Activated T-cell treated with anti-CD3 and anti-CD28 coated beads, Interleukin-2, amount 50 U/mL, for 72 hours (primary cell): ENCODE measurements around the gene ACOT7. TPM values are rescaled to one million over a fixed set of nuclear protein-coding genes. Genes with fewer than 3 reads are reported as not detected.

Experiments used
- ATAC-seq, 2 donors: fragments of 150-1000 bp; cut with Tn5 transposase; replicated peaks in 1 of 2; 2 replicates each; pipeline ENCODE4 v1.10.0; 2021; ENCODE audit warnings: moderate library complexity in 2 of 2, mild to moderate bottlenecking in 1 of 2
- DNase-seq, 2 donors: peaks; one replicate each; pipeline ENCODE4 v3.0.0; 2021 to 2022; ENCODE audit warnings: mixed read lengths in 1 of 2
- H3K27ac Mint-ChIP-seq: one replicate; pipeline ENCODE4 v1.8.0; 2022; ENCODE audit warnings: mild to moderate bottlenecking, moderate library complexity, mixed read lengths
- H3K27me3 Mint-ChIP-seq: one replicate; pipeline ENCODE4 v1.8.0; 2022; ENCODE audit warnings: low read depth, mixed read lengths
- H3K36me3 Mint-ChIP-seq, 2 donors: one replicate each; pipeline ENCODE4 v1.8.0; 2022; ENCODE audit warnings: mixed read lengths in 2 of 2, mild to moderate bottlenecking in 1 of 2; ENCODE audit not compliant: insufficient read depth in 2 of 2
- H3K4me1 Mint-ChIP-seq: one replicate; pipeline ENCODE4 v1.8.0; 2022; ENCODE audit warnings: low read depth, mixed read lengths
- H3K4me3 Mint-ChIP-seq, 2 donors: one replicate each; pipeline ENCODE4 v1.8.0; 2022; ENCODE audit warnings: mild to moderate bottlenecking in 2 of 2, mixed read lengths in 2 of 2, moderate library complexity in 2 of 2
- H3K9me3 Mint-ChIP-seq, 2 donors: one replicate each; pipeline ENCODE4 v1.8.0; 2022; ENCODE audit warnings: mixed read lengths in 2 of 2
- total RNA-seq, 2 donors: library from RNA; stranded (reverse); gene quantifications; one replicate each; pipeline ENCODE4 v1.2.3, GENCODE V29; 2022

ACOT7 gene
- total RNA-seq, 2 donors from 2014 or later: 32.1 to 37.6 TPM

DNA sequence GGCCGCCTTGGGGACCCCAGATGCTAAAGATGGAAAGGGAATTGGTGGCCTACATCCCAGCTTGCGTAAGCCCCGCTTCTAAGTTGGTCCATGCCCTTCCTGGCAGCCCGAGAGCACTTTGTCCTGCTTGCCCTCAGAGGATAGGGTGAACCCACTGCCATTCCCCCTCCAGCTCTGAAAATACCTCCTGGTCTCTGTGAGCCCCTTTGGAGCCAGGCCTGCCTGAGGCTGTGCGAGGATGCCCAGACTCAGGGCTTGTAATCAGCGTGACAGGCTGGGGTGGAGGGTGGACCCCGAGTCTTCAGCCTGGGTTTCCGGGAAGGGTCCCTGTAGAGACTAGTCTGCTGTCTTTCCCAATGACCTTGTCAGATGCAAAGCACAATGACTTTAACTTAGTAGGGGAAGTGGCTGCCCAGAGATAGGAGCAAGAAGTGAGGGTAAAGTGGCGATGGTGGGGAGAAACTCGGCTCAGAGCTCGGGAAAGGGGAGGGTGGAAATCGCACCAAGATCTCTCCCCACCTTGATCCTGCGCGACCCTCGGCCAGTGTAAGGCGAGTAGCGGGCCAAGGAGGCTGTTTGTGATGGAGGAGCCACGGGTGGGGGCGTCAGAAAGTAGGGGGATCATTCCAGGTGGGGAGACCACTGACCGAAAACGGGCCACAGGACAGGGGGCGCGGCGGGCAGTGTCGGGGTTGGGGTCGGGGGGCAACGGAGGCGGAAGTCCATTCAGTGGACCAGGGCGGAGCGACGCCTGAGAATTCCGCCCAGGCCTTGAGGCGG is 152.3 kb downstream of the ACOT7 start:
- peak overlapping the region; percentile 13 to 59 for H3K4me3 Mint-ChIP-seq
- DNase-seq (no peak), ATAC-seq (no peak)
- H3K27me3 Mint-ChIP-seq: peaks cover 57% of the 10 kb centered on the region
- peaks cover 16% of the 10 kb centered on the region for H3K4me1 Mint-ChIP-seq
- peaks cover 0 to 1% of the 10 kb centered on the region in 2 donors for H3K36me3 Mint-ChIP-seq
- H3K9me3 Mint-ChIP-seq: no peaks in the 10 kb centered on the region
- H3K27ac Mint-ChIP-seq: no peak overlapping the region

DNA sequence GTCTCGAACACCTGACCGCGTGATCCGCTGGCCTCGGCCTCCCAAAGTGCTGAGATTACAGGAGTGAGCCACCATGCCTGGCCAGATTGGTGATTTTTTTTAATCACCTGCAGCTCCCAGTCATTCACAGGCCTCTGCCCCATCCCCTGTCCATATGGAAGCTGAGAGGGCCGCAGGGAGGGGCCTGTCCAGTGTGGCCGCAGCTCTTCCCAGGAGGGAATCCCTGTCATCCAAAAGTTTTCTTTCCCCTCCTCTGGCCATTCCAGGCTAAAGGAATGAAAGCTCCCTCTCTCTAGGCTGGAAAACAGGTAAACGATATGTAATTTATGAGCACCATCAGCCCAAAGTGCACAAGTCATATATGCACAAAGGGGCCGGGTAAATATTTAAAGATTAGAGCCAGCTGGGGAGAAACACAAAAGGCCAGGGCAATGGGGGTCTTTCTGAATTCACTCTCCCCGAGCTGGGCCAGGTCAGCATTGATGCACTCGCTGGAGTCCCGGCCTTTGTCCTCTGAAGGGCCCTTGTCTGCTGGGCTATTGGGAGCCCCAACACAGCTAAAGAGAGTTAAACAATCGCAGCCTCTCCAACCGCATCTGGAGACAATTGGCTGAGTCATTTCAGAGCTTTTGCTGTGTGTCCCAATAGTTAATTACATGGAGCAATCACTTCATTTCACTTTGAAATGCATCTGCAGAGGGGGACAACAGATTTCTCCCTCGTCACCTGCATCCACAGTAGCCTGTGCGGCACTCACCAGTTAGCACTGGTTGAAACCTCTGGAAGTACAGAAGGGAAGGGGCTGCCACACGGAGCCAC is 153.4 kb downstream of the ACOT7 start:
- H3K36me3 Mint-ChIP-seq: peaks cover 0 to 1% of the 10 kb centered on the region in 2 donors
- no peak overlapping the region for H3K4me3 Mint-ChIP-seq
- H3K9me3 Mint-ChIP-seq: no peaks in the 10 kb centered on the region

DNA sequence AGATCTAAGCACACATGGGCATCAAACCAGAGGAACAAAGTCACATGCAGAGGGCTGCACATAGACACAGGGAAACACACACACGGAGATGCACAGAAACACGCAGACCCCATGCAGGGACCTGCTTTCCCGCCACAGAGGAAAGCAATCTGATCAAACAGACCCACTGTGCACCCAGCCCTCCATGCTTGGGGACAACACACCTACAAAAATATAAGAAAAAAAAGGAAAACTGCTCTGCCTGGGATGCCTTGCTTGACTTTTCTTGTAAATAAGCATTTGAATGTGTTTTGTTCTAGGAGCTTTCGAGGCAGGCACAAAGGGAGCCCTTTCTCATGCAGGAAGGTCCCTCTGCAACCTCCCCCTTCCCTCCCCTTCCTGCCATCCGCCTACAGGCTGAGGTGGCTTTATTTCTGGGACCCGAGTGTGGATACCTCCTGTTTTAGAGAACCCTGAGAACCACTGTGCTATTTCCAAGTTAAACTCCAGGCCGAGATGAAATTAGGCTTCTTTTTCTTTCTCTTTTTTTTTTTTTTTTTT is 154.3 kb downstream of the ACOT7 start:
- Mint-ChIP-seq H3K9me3 (no peaks in the 10 kb centered on the region), H3K4me3 (no peak overlapping the region), H3K4me1 (peaks cover 20% of the 10 kb centered on the region), H3K36me3 (peaks cover 0 to 1% of the 10 kb centered on the region in 2 donors), H3K27me3 (peaks cover 47% of the 10 kb centered on the region), H3K27ac (no peak overlapping the region)
- no peak for DNase-seq
- no peak for ATAC-seq

More for the DNA sequence above, 153.4 kb downstream of the ACOT7 start:
- no peak for ATAC-seq
- Mint-ChIP-seq H3K27ac (no peak overlapping the region), H3K4me1 (peaks cover 13% of the 10 kb centered on the region), H3K27me3 (peaks cover 54% of the 10 kb centered on the region)
- DNase-seq: no peak

DNA sequence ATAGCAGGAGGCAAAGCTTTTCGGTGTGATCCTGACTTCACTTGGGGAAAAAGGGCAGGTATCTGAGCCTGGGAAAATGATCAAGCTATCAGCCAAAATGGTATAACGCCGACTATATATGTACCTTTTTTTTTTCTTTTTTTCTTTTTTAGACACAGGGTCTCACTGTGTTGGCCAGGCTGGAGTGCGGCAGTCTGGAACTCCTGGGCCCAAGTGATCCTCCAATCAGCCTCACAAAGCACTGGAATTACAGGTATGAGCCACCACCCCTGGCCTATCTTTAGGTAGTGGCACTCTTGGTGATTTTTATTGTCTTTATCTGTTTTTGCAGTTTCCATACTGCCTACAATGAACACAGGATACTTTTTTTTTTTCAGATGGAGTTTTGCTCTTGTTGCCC is 156.5 kb downstream of the ACOT7 start:
- peaks cover 38% of the 10 kb centered on the region for H3K4me1 Mint-ChIP-seq
- ATAC-seq: no peak

DNA sequence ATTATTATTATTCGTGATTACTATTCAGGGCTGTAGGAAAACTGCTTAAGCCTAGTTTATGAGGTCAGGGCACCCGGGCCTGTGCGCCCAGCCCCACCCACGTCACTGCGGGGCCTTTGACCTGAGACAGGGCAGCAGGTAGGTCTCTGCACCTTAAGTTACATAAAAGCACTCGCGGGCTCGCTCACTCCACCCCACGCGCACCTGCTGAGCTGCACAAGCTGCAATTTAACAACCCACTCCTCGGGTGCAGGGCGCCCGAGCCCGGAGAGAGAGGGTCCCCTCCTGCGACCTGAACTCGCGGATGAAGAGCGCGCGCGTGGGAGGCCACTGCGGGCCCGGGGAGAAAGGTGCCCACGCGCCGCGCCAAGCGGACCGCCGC is 158.3 kb downstream of the ACOT7 start:
- peak overlapping the region; percentile 89 to 90 for H3K4me3 Mint-ChIP-seq
- H3K27ac Mint-ChIP-seq: peak overlapping the region; percentile 43
- peak in 1 of 2 donors; percentile 14 for ATAC-seq
- no peaks in the 10 kb centered on the region for H3K9me3 Mint-ChIP-seq
- H3K4me1 Mint-ChIP-seq: peaks cover 29% of the 10 kb centered on the region
- peak in 1 of 2 donors; percentile 35 for DNase-seq
- H3K36me3 Mint-ChIP-seq: peaks cover 2 to 6% of the 10 kb centered on the region in 2 donors
- peaks cover 17% of the 10 kb centered on the region for H3K27me3 Mint-ChIP-seq

More for the DNA sequence above, 156.5 kb downstream of the ACOT7 start:
- no peak for DNase-seq
- peaks cover 33% of the 10 kb centered on the region for H3K27me3 Mint-ChIP-seq
- H3K27ac Mint-ChIP-seq: no peak overlapping the region
- no peaks in the 10 kb centered on the region for H3K9me3 Mint-ChIP-seq
- H3K36me3 Mint-ChIP-seq: peaks cover 4 to 6% of the 10 kb centered on the region in 2 donors
- H3K4me3 Mint-ChIP-seq: peak overlapping the region; percentile 41 to 85

DNA sequence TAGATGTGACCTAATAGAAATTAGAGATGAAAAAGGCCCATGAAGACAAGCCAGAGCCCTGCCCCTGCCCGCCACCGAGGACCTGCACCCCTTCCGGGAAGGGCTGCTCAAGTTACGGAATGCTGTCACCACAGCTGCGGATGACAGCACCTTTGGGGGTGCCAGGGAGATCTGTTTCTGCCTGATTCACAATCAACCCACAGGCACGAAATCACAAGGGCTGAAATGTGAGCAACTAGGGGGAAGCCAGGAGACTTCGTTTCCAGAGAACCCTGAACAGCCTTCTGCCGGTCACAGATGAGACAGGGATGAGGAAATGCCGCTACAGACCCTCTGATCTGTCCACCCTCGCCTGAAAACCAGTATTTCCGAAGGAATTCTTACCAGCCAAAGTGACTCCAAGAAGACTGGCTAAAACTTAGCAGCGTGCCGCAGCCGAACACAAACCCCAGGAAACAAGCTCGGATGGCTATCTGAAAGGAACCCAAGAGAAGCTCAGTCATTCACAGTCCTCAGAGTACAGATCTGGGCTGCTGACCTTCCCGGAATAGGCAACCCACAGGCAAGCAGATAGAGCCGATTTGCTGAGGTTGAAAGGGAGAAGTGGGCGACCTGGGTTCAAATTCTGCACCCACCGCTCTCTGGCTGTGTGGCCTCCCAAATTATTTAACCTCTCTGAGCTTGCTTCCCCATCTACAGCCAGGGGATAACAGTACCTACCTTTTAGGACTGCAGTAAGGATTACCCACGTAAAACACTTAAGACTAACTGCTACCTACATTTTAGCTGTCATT is 158.9 kb downstream of the ACOT7 start:
- H3K9me3 Mint-ChIP-seq: no peaks in the 10 kb centered on the region

DNA sequence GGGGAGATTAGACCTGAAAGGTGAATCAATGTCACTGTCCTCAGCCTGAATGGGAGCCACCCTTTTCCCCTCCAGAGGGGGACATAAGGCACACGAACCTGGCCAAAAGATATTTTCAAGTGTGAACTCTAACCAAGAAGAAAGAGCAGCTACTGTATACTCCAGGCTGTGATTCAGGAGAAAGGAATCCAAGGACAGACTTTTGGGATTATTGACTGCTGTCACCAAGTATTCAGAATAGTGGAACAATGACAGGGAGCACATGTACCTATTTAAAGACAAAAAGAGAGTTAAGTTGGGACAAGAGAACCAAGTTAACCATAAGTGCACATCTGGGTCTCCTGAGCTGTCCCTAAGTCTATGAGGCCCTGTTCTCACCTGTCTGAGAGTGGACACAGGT is 160.2 kb downstream of the ACOT7 start:
- ATAC-seq: no peak
- Mint-ChIP-seq H3K27ac (no peak overlapping the region), H3K36me3 (peaks cover 2 to 7% of the 10 kb centered on the region in 2 donors), H3K4me1 (peaks cover 25% of the 10 kb centered on the region), H3K27me3 (no peaks in the 10 kb centered on the region), H3K9me3 (no peaks in the 10 kb centered on the region), H3K4me3 (no peak overlapping the region)
- no peak for DNase-seq

More for the DNA sequence above, 158.9 kb downstream of the ACOT7 start:
- DNase-seq: no peak
- Mint-ChIP-seq H3K27me3 (peaks cover 11% of the 10 kb centered on the region), H3K27ac (peak overlapping the region; percentile 86), H3K4me1 (peaks cover 29% of the 10 kb centered on the region), H3K4me3 (peak overlapping the region; percentile 89 to 90), H3K36me3 (peaks cover 2 to 6% of the 10 kb centered on the region in 2 donors)
- no peak for ATAC-seq

DNA sequence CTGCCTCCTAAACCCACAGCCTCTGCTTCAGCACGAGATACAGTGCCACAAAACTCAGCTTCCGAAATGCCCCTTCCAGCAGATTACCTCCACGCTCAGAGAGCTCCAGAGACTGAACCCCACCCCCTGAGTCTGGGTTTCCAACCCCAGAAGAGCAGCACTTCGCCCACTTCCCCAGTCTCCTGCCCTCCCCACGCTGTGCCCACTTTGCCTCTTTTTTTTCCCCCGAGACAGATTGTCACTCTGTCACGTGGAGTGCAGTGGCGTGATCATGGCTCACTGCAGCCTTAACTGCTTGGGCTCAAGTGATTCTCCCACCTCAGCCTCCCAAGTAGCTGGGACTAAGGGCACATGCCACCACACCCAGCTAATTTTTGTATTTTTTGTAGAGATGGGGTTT is 167.9 kb downstream of the ACOT7 start:
- Mint-ChIP-seq H3K4me3 (no peak overlapping the region), H3K27ac (no peak overlapping the region), H3K9me3 (no peaks in the 10 kb centered on the region), H3K4me1 (no peaks in the 10 kb centered on the region), H3K36me3 (peaks cover 2 to 23% of the 10 kb centered on the region in 2 donors), H3K27me3 (no peaks in the 10 kb centered on the region)
- DNase-seq: no peak
- ATAC-seq: no peak

DNA sequence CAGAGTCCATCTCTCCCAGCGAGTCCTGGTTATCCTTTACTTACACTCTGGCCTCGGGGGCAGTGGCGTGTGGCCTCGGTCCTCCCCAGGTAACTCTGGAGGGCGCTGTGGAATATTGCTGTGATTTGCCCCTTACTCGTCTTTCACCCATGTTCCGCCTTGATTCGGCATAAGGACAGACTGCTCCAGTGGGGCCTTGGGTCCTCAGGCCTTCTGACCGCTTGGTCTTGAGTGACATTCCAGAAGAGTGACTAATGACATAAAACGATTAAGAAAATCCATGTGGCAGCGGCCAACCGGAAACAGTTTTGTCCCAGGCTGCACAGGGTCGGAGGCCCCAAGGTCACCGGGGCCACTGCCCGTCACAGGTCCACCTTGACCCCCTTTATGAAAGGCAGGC is 168.8 kb downstream of the ACOT7 start:
- H3K27me3 Mint-ChIP-seq: no peaks in the 10 kb centered on the region
- peaks cover 2 to 23% of the 10 kb centered on the region in 2 donors for H3K36me3 Mint-ChIP-seq
- no peaks in the 10 kb centered on the region for H3K4me1 Mint-ChIP-seq
- H3K4me3 Mint-ChIP-seq: no peak overlapping the region
- no peak for ATAC-seq
- no peak overlapping the region for H3K27ac Mint-ChIP-seq
- no peak for DNase-seq
- H3K9me3 Mint-ChIP-seq: no peaks in the 10 kb centered on the region

DNA sequence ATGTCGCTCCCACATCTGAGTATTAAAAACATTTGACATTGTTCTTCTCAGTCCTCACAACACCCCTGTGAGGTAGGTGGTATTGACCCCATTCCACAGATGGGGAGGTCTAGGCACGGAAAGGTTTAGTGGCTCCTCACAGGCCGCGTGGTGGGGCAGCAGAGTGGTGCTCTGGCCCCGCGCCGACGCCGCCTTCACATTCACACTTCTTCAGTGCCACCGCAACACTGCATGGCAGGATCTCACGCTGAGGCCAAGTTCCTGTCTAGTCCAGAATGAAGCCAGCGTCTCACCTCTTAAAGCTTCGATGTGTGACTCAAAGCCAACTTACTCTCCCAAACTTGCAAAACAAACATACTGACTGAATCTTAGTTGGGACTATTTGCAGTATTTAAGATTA is 169.9 kb downstream of the ACOT7 start:
- no peak overlapping the region for H3K27ac Mint-ChIP-seq
- DNase-seq: no peak
- H3K4me3 Mint-ChIP-seq: no peak overlapping the region
- no peaks in the 10 kb centered on the region for H3K4me1 Mint-ChIP-seq
- ATAC-seq: no peak
- H3K36me3 Mint-ChIP-seq: peaks cover 2 to 21% of the 10 kb centered on the region in 2 donors
- no peaks in the 10 kb centered on the region for H3K27me3 Mint-ChIP-seq
- H3K9me3 Mint-ChIP-seq: no peaks in the 10 kb centered on the region

DNA sequence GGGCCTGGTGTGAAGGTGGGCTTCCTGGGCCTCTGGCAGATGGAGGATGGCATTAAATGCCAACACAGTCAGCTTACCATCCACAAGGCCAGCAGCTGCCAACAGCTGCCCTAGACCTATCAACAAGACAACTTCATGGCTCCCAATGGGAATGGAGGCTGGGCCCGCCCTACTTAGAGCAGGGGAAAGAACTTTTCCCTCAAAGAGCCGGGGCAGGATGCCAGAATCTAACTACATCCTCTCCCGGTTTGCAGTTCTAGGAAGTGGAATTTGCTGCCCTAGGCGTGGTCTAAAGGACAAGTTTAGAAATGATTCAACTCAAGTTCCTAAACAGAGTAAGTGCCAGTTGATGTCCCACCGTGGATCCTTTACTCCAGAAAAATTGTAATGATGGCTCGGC is 170.9 kb downstream of the ACOT7 start:
- Mint-ChIP-seq H3K27me3 (no peaks in the 10 kb centered on the region), H3K9me3 (no peaks in the 10 kb centered on the region), H3K4me3 (no peak overlapping the region), H3K36me3 (peaks cover 2 to 20% of the 10 kb centered on the region in 2 donors), H3K4me1 (no peaks in the 10 kb centered on the region), H3K27ac (no peak overlapping the region)
- DNase-seq (no peak), ATAC-seq (no peak)

DNA sequence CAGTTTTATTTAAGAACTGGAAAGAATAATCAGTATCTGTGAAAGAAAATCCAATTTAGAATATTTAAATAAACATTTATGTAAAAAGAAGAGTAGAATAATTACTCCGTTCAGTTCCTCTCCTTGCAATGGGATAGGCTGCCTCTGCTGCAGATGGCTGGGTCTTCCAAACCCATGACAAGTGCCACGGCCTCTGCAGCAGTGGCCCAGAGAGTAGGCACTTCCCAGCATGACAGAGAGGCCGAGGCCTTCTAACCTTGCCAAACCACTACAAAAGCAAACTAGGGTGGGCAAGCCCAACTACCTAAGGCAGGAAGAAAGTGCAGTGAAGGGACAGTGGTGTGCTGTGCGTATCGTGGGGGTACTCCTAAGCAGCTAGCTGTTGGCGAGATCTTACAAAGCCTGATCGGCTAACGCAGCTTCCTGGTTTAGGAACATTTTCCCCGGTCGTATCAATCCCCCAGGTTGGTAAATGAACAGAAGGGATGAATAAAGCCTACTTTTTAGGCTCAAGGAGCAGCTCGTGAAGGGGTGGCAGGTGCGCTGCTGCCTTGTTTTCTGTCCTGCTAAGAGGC is 172.3 kb downstream of the ACOT7 start:
- Mint-ChIP-seq H3K27ac (no peak overlapping the region), H3K4me3 (no peak overlapping the region), H3K4me1 (no peaks in the 10 kb centered on the region), H3K9me3 (no peaks in the 10 kb centered on the region), H3K27me3 (no peaks in the 10 kb centered on the region), H3K36me3 (peaks cover 0 to 18% of the 10 kb centered on the region in 2 donors)
- ATAC-seq (no peak), DNase-seq (no peak)
